ENCODE results near the gene ARL5A.
"Not testable (repeated sequence)": the region's sequence is repeated elsewhere in the genome, so short reads cannot be mapped to it uniquely, and the experiment has no call there.

Gene ARL5A

GRCh38 chr2:151828143-151828889 is at the start of gene ARL5A:
ARL5A (minus strand) TSS chr2:151828421; CDS start chr2:151828176, 245 bp downstream.
- DNase-seq (ENCODE audit: low spot score): peak; percentile 97

- not testable (repeated sequence) for DNase-seq (ENCODE audit: low spot score)
Measured at GRCh38 chr2:151875631-151876030, 47.4 kb upstream of the ARL5A start.

GRCh38 chr2:151872463-151872862 is 44.2 kb upstream of the ARL5A start:
- DNase-seq (ENCODE audit: low spot score): no peak

- no peak for DNase-seq (ENCODE audit: low spot score)
Measured at GRCh38 chr2:151869291-151869690, 41.1 kb upstream of the ARL5A start.

GRCh38 chr2:151862700-151863099 is 34.5 kb upstream of the ARL5A start:
- DNase-seq (ENCODE audit: low spot score): no peak

GRCh38 chr2:151861174-151861573 is 33.0 kb upstream of the ARL5A start:
- no peak for DNase-seq (ENCODE audit: low spot score)

GRCh38 chr2:151860613-151861146 is 32.5 kb upstream of the ARL5A start:
- no peak for DNase-seq (ENCODE audit: low spot score)

GRCh38 chr2:151860210-151860609 is 32.0 kb upstream of the ARL5A start:
- no peak for DNase-seq (ENCODE audit: low spot score)

- no peak for DNase-seq (ENCODE audit: low spot score)
Measured at GRCh38 chr2:151857650-151858049, 29.4 kb upstream of the ARL5A start.

GRCh38 chr2:151855111-151855510 is 26.9 kb upstream of the ARL5A start:
- DNase-seq (ENCODE audit: low spot score): no peak

- DNase-seq (ENCODE audit: low spot score): no peak
Measured at GRCh38 chr2:151853070-151853758, 25.0 kb upstream of the ARL5A start.

GRCh38 chr2:151852260-151853069 is 24.2 kb upstream of the ARL5A start:
- DNase-seq (ENCODE audit: low spot score): no peak

- no peak for DNase-seq (ENCODE audit: low spot score)
Measured at GRCh38 chr2:151851761-151852160, 23.5 kb upstream of the ARL5A start.

GRCh38 chr2:151849413-151850010 is 21.3 kb upstream of the ARL5A start:
- DNase-seq (ENCODE audit: low spot score): no peak

- DNase-seq (ENCODE audit: low spot score): no peak
Measured at GRCh38 chr2:151845884-151846283, 17.7 kb upstream of the ARL5A start.

- DNase-seq (ENCODE audit: low spot score): no peak
Measured at GRCh38 chr2:151845481-151845880, 17.3 kb upstream of the ARL5A start.

GRCh38 chr2:151844211-151844896 is 16.1 kb upstream of the ARL5A start:
- no peak for DNase-seq (ENCODE audit: low spot score)

- no peak for DNase-seq (ENCODE audit: low spot score)
Measured at GRCh38 chr2:151843691-151844061, 15.5 kb upstream of the ARL5A start.

- no peak for DNase-seq (ENCODE audit: low spot score)
Measured at GRCh38 chr2:151842830-151843690, 14.8 kb upstream of the ARL5A start.

GRCh38 chr2:151841047-151841424 is 12.8 kb upstream of the ARL5A start:
- no peak for DNase-seq (ENCODE audit: low spot score)

Measured in D341Med (cell line).